Neural progenitor cell (in vitro differentiated cells): ENCODE data around the gene RSPH6A.

ENCODE experiments used
- CTCF ChIP-seq: fragments of 200-600 bp; sonication (generic); IDR thresholded peaks from 2 replicates; pipeline ENCODE4 v1.5.1; 2017; ENCODE audit warnings: antibody characterized with exemption, mild to moderate bottlenecking
- EZH2 ChIP-seq: fragments of 200-600 bp; sonication (generic); IDR thresholded peaks from 2 replicates; pipeline ENCODE4 v1.6.1; 2017; ENCODE audit warnings: antibody characterized with exemption, mild to moderate bottlenecking, moderate library complexity
- EZH2phosphoT487 ChIP-seq: fragments of 200-600 bp; sonication (generic); IDR thresholded peaks from 2 replicates; pipeline ENCODE4 v1.6.1; 2017; ENCODE audit warnings: antibody characterized with exemption

- TF ChIP-seq CTCF = no peak
- no peak for TF ChIP-seq EZH2phosphoT487
- no peak for TF ChIP-seq EZH2
These were observed 52.1 kb downstream of the RSPH6A start for GRCh38 chr19:45762870-45763631.
